MG63 (cell line): ENCODE data around the gene SNAI3. TPM values are rescaled to one million over a fixed set of nuclear protein-coding genes. Genes with fewer than 3 reads are reported as not detected.

Experiments
- DNase-seq: peaks from one replicate; pipeline ENCODE4 v3.0.0-alpha.2; 2020
- H3K27me3 ChIP-seq: fragments of 250-450 bp; sonication (Bioruptor Pico); 2 replicates; pipeline ENCODE4 v1.5.1; 2020; ENCODE audit warnings: mild to moderate bottlenecking, moderate library complexity
- H3K36me3 ChIP-seq: fragments of 250-450 bp; sonication (Bioruptor Pico); 2 replicates; pipeline ENCODE4 v1.5.1; 2020; ENCODE audit warnings: mild to moderate bottlenecking, moderate library complexity
- H3K4me3 ChIP-seq: fragments of 250-450 bp; sonication (Bioruptor Pico); 2 replicates; pipeline ENCODE4 v1.5.1; 2020; ENCODE audit warnings: mild to moderate bottlenecking, moderate library complexity
- H3K9me3 ChIP-seq: fragments of 250-450 bp; sonication (Bioruptor Pico); 2 replicates; pipeline ENCODE4 v1.5.1; 2020; ENCODE audit warnings: mild to moderate bottlenecking, moderate library complexity
- total RNA-seq: library from RNA; depleted of rRNA; stranded (reverse); fragments of >200 nt; shearing (Covaris generic); gene quantifications from 2 replicates; pipeline ENCODE4 v1.2.3, GENCODE V29; 2014; ENCODE audit warnings: low replicate concordance

The SNAI3 gene
- total RNA-seq, 1 experiment from 2014 or later = not detected

DNA sequence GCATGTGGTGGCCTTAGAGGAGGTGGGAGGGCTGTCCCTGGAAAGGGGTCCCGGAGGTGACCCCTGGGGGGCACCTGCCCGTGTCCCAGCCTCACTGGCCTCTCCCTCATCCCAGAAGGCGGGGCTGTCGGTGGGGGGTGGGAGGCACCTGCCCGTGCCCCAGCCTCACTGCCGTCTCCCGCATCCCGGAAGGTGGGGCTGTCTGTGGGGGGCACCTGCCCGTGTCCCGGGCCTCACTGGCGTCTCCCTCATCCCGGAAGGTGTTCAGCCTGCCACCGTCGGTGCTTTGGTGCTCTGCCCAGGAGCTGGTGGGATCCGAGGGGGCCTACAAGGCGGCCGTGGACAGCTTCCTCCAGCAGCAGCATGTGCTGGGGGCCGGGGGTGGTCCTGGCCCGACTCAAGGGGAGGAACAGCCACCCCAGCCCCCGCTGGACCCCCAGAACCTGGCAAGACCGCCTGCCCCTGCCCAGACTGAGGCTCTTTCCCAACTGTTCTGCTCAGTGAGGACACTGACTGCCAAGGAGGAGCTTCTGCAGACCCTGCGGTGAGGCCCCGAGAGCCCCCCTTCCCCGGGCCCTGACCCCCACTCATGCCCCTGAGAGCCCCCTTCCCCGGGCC lies 26.2 kb upstream of the SNAI3 start:
- H3K36me3 ChIP-seq = peaks cover 11% of the 10 kb centered on the region
- no peak overlapping the region for H3K4me3 ChIP-seq
- DNase-seq = no peak
- H3K9me3 ChIP-seq = no peaks in the 10 kb centered on the region
- no peaks in the 10 kb centered on the region for H3K27me3 ChIP-seq

DNA sequence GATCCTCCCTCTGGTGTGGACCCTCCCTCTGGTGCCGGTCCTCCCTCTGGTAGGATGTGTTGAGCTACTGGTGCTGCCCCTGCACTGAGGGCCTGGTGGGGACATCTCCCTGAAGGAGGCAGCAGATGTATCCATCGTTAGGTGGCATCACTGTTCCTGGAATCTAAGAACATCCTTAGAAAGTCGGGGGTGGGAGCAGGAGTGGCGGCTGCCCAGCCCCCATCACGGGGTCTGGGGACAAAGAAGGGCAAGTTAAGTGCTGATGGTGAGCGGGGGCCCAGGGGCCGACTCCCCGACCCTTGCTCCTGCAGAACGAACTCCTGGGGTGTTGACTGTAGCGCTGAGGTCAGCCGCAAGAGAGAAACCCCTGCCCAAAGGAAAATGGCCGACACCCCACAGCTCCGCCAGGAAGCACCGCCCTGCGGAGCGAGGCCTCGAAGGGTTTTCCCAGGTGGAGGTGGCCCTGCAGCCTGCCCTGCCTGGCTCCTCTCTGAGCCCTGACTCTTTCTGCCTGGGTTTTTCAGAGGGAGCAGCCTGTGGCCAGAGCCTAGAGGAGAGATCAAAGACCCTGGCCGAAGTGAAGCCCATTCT lies 25.5 kb upstream of the SNAI3 start:
- peaks cover 11% of the 10 kb centered on the region for H3K36me3 ChIP-seq
- no peaks in the 10 kb centered on the region for H3K9me3 ChIP-seq
- no peaks in the 10 kb centered on the region for H3K27me3 ChIP-seq
- H3K4me3 ChIP-seq = no peak overlapping the region
- no peak for DNase-seq

DNA sequence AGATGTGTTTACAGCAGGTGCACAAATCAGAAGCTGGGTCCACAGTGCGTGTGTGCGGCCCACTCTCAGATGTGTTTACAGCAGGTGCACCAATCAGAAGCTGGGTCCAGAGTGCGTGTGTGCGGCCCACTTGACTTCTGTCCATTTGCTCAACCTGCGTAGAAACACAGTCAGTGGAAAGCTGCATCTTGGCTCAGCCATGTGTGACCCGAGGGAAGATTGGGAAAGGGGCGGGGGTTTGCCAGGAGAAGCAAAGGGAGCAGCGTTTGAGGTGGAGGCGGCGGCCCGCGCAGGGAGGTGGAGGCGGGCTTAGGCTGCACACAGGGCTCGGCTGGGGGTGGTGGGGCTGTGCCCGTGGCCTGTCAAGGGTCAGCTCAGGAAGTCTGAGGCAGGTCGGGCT lies 24.2 kb upstream of the SNAI3 start:
- Histone ChIP-seq H3K9me3 (no peaks in the 10 kb centered on the region), H3K36me3 (peaks cover 7% of the 10 kb centered on the region), H3K27me3 (no peaks in the 10 kb centered on the region), H3K4me3 (no peak overlapping the region)
- no peak for DNase-seq

DNA sequence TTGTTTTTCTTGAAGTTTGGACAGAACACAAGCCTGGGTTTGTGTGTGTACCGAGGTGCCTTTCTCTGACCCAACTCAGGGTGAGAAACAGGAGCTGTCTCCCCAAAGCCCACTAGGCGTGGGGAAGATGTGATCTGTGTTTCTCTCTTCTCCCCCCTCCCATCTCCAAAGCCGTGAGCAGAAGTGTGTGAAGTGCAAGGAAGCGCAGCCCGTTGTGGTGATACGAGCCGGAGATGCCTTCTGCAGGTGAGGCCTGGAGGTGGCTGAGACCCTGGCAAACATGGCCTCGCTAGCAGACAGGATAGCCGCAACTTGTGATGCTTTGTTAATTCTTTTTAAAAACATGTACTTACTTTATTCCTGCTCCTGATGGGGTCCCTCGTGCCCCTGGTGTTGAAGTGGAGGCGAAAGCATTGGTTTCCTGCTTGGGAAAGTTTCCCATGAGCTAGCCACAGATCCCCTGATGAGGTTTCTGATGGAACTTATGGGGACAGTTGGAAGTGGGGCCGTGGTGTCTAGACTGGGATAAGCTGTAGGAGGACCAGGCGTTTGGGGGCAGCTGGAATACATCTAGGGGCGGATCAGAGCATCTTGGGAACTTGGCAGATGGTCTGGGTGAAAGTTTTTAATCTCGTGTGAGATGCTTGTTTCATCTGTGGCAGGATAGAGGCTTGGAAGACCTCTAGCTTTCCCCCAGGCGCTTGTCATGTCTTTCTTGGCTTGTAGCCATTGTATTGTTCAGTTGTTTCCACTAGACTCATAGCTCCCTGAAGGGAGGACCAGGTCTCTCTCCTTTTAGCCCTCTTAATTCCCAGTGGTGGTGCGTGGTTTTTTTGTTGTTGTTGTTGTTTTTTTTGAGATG lies 20.9 kb upstream of the SNAI3 start:
- Histone ChIP-seq H3K9me3 (no peaks in the 10 kb centered on the region), H3K27me3 (no peaks in the 10 kb centered on the region), H3K4me3 (peak overlapping the region; percentile 66), H3K36me3 (no peaks in the 10 kb centered on the region)
- no peak for DNase-seq

DNA sequence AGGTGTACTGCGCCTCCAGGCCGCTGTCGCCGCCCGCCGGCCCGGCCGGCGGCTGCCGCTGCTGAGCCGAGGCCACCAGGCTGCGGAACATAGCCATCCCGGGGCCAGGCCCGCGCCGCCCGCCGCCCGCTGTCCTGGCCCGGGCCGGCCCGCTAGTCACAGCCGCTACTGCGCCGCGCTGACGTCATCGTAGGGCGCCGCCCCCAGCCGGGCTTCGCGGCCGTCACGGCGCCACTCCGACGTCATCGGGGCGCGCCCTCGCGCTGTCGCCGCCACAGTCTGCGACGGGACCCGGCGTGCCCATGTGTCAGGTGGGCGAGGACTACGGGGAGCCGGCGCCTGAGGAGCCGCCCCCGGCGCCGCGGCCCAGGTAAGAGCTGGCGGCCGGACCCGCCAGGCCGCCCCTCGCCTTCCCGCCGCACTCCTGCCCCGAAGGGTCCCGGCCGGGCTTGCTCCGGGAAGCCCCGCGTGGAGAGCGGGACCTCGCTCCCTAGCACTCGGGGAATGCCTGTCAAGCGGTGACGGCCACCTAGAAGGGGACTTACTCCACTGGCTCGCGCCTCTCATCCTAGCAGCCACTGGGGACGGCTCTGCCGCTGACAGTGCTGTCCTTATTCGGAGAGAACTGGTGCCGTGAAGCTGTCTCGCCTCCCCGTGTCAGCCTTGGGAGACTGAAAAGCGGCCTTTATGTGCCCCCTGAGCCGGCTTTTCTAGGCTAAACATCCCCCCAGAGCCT lies 20.1 kb upstream of the SNAI3 start, which contains the start of the genes CTU2 and RNF166:
CTU2 (plus strand) TSS at position 275 of the 736 bp plus-strand sequence; CDS start at position 303, 28 bp downstream.
RNF166 (minus strand) TSS at position 180 of the 736 bp plus-strand sequence; CDS start at position 97, 83 bp downstream.
- H3K27me3 ChIP-seq = no peaks in the 10 kb centered on the region
- H3K9me3 ChIP-seq = no peaks in the 10 kb centered on the region
- H3K4me3 ChIP-seq = peak within 1 kb of the TSS; percentile 66
- peak; percentile 86 for DNase-seq
- H3K36me3 ChIP-seq = no peaks in the 10 kb centered on the region

DNA sequence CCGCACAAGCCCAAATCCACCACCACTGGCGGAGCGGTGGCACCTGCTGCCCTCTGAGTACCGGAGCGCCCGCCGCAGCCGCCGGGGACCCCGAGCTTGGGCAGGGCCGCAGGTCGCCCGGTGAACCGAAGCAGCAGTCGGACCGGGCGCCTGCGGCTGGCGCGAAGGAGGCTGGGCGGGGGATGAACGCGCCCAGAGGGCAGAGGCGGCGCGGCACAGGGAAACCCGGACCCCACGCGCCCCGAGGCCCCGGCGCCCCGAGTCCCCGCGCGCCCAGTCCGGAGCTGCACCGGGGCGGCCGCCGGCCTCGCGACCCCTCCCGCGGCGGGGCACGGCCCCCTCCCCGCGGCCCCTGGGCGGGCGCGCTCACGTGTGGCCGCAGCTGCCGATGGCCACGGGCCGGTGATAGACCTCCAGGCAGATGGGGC lies 19.5 kb upstream of the SNAI3 start:
- no peaks in the 10 kb centered on the region for H3K36me3 ChIP-seq
- H3K27me3 ChIP-seq = no peaks in the 10 kb centered on the region
- DNase-seq = no peak
- H3K9me3 ChIP-seq = no peaks in the 10 kb centered on the region
- H3K4me3 ChIP-seq = peak overlapping the region; percentile 66

DNA sequence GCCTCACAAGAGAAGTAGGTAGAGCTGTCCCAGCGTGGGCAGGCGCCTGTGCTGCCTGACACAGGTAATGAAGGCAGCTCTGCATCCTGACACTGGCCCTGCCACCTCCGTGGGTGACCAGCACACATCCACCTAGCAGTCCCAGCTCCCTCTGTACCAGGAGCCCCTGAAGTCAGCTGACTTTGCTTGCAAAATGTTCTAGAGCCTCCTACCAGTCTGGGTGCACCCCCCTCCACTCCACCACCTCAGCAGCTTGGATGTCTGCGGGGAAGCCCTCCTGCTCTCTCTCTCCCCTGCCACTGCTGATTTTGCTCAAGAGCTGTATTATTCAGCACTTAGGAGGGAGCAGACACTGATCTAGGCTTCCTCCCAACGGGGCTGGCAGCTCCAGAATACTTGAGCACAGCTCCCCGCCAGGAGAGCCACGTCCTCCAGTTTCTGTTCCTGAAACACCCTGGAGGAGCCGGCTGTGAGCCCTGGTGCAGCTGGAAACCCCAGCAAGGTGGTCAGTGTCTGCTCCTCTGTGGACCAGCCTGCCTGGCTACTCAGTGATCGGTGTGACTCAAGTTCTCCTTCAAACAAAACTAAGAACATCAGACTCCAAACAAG lies 18.9 kb upstream of the SNAI3 start:
- Histone ChIP-seq H3K36me3 (no peaks in the 10 kb centered on the region), H3K27me3 (no peaks in the 10 kb centered on the region), H3K9me3 (no peaks in the 10 kb centered on the region), H3K4me3 (peak overlapping the region; percentile 66)
- DNase-seq = no peak

DNA sequence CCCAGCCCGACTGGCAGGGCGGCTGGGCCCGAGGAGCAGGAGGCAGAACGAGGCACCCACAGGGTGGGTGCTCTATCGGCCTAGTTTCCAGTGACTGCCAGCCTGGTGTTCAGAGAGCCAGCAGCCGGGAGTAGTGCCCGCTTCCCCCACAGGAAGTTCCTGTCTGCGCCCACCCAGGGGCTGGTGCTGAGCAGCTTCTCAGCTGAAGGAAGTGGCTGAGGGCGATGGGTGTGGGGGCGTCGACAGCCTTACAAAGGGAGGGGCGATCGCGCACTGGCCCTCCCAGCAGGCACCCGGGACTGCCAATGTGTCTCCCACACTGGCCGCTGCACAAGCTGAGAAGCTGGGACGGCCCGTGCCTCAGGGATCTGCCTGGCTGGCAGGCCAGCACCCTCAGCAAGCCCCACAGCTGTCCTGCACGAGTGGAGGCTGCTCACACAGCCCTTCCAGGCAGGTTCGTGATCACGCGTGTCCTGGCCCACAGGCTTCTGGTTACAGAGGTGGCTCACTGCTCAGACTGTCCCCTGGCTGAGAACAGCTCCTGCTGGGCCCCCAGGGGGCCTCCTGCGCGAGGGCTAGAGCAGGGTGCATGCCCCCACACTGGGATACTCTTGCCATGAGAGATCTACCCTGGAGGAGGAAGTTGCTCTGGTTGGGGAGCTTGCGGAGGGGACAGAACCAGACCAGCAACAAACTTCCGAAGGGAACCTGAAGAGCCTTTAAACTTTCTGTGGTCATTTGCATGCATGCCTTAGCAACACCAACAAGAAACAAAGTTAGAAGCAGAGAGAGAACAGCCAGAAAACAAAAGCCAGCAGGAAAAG lies 17.4 kb upstream of the SNAI3 start:
- Histone ChIP-seq H3K4me3 (no peak overlapping the region), H3K27me3 (no peaks in the 10 kb centered on the region), H3K36me3 (no peaks in the 10 kb centered on the region), H3K9me3 (no peaks in the 10 kb centered on the region)
- DNase-seq = no peak

DNA sequence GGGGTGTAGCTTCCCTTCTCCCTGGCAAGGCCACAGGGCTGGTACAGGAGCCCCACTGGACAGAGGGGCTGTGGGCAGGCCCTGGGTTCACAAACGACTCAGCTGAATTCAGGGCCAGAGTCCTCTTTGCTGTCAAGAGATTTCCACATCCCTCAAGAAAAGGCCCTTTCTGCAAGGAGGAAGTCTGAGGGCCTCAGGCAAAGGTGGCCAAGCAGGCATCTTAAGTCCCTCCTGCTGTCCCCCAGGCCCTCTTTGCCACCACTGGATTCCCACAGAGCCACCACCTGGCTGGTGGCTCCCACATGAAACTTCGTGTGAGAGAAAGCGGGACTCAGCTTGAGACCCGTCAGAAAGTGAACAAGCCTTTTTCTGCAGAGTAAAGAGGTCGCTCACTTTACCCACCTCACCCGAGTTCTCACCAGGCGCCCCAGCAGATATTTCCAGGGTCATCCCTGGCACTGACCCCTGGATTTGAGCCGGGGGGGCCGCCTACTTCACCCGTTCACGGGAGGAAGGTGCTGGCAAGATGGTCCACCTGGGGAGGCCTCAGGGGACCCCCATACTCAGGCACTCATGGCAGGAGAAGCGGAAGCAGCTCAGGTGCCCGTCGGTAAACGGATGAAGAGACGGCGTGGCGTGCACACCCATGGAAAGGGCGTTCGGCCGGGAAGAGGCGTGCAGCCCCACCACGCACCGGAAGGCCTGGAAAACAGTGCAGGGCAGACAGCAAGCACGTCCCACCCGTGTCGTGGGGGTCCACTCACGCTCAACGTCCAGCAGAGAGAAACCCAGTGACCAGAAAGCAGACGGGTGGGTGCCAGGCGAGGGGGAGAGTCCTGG lies 16.3 kb upstream of the SNAI3 start:
- Histone ChIP-seq H3K9me3 (no peaks in the 10 kb centered on the region), H3K36me3 (no peaks in the 10 kb centered on the region)

DNA sequence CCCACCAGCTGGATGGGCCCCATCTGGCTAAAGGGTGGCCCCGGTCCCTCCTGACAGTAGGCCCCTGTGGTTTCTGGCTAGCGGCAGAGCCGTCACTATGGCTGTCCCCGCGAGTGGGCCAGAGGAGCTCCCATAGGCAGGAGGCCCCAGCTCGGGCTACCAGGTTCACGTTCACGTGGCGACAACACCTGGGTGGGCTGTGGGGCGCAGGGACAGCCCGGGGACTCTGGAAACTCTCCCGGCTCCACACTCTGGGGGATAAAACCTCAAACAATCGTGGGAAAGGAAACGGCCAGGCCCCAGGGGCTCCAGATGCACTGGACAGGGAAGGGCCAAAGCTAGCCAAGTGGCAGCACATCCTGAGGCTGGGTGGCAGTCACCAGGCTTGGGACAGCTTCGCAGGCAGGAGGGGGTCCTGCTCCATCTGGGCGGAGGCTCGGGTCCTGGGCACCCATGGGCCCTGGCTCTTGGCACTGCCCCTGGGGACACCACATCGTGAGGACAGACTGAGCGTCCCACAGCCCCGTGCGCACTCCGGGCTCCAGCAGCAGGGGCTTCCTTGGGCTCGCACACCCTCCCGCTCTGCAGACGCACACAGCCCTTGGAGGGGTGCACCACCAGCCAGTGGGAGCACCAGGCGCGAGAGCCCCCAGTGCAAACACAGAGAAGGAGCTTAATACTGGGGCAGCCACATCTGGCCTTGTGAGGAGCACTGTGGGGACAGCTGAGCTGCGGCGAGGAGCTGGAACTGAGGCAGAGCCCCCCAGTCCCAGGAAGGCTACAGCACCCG lies 15.5 kb upstream of the SNAI3 start:
- DNase-seq = no peak
- no peak overlapping the region for H3K4me3 ChIP-seq
- H3K36me3 ChIP-seq = no peaks in the 10 kb centered on the region
- no peaks in the 10 kb centered on the region for H3K27me3 ChIP-seq
- no peaks in the 10 kb centered on the region for H3K9me3 ChIP-seq

More for the DNA sequence above, 16.3 kb upstream of the SNAI3 start:
- DNase-seq = no peak
- H3K4me3 ChIP-seq = no peak overlapping the region
- H3K27me3 ChIP-seq = no peaks in the 10 kb centered on the region

DNA sequence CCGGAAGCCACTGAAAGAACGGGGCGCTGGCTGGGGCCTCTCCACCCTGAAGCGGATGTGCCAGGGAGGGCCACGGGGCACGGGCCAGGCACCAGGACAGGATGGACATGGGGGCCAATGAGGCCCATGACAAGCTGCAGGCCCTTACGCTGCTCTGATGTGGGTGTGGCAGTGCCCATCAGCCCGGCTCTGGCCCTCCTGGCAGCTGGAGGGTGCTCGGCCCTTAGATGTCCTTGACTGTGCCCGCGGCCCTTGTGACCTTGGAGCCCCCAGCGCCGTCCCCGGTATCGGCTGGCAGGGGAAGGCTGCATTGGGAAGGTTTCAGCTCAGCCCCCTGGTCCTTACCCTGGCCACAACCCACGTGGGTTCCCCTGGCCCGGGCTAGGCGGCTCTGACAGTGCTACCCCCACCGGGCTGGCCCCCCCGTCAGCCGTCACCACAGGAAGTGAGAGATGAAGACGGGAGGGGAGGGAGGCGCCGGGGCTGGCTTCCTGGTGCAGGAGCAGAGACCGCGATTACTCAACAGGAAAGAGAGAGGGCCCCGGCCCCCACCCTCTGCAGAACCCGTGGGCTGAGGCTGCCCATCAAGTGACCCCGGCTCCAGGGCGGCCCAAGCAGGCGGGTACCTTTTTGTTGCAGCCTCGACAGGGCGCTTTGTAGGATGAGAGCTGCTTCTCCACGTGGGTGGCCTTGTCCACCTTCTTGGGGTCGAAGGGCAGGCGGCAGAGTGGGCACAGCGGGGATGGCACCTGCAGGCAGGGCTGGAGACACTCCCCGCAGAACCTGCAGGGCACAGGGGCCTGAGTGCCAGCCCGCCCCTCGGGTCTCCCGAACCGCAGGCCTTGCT lies 14.6 kb upstream of the SNAI3 start:
- no peaks in the 10 kb centered on the region for H3K27me3 ChIP-seq
- no peak overlapping the region for H3K4me3 ChIP-seq
- no peaks in the 10 kb centered on the region for H3K9me3 ChIP-seq
- no peaks in the 10 kb centered on the region for H3K36me3 ChIP-seq
- no peak for DNase-seq

DNA sequence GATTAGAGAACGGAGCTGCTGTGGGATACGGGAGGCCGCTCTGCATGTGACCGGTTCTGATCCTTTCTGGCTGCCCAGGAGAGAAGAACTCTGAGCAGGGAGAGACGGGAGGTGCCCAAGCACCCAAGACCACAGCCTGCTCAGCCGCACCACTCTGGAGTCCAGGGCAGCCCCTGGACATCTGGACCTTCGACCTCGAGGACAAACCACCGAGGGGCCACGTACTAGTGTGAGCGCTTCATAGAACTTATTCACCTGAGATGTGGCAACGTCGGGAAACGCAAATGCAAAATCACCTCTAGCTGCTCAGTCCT lies 14.0 kb upstream of the SNAI3 start:
- Histone ChIP-seq H3K9me3 (no peaks in the 10 kb centered on the region), H3K27me3 (no peaks in the 10 kb centered on the region), H3K36me3 (no peaks in the 10 kb centered on the region), H3K4me3 (no peak overlapping the region)
- no peak for DNase-seq

DNA sequence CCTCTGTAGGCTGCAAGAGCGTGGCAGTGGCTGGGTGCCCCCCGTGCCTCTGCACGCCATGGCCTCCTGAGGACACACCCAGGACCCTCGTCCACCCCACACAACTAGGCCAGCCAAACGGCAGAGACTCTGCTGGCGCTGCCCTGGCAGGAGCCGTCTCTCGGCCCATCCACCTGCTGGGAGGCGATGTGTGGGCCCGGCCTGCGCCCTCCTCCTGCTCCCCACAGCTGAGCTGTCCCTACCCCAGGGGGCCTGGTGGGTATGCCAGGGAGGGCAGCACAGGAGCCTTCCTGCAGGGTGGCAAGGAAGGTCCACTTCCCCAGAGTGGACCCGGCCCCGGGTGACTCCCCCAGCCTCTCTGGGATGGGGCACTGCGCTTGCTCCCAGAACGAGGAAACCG lies 12.9 kb upstream of the SNAI3 start:
- Histone ChIP-seq H3K36me3 (no peaks in the 10 kb centered on the region), H3K4me3 (no peak overlapping the region), H3K27me3 (no peaks in the 10 kb centered on the region), H3K9me3 (no peaks in the 10 kb centered on the region)
- DNase-seq = no peak

DNA sequence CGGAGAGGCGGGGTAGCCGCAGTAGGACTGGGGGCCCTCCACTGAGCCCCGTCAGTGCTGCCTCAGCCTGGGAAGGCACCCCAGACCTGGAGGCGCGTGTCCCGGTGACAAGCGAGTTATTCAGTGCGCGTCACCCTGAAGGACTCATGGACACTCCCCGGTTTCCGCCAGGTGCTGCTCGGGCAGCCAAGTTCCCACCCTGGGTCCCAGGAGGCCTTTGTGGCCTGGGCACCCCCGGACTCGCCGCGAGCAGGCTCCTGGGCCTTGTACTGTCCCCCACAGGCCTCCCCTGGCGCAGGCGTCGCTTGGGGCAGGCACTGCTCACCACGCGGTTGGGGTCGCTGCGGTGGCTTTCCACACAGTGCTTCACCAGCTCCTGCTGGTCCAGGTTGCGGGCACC lies 12.3 kb upstream of the SNAI3 start:
- Histone ChIP-seq H3K9me3 (no peaks in the 10 kb centered on the region), H3K36me3 (no peaks in the 10 kb centered on the region), H3K4me3 (no peak overlapping the region), H3K27me3 (no peaks in the 10 kb centered on the region)
- DNase-seq = no peak
